ENCODE results near the gene LRIG3.
"Not testable (repeated sequence)": the region's sequence is repeated elsewhere in the genome, so short reads cannot be mapped to it uniquely, and the experiment has no call there.

- TF ChIP-seq CTCF, POLR2A (IDR thresholded peaks at IDR 0.05): not testable (repeated sequence)
These were observed 63.1 kb downstream of the LRIG3 start for GRCh38 chr12:58857206-58857605.

Measured in adrenal gland (tissue), 5 donors.